CD8-positive, alpha-beta memory T cell (primary cell): Measurements from ENCODE around the gene AK4. TPM values are rescaled to one million over a fixed set of nuclear protein-coding genes. Genes with fewer than 3 reads are reported as not detected.

Experiments
- CTCF ChIA-PET: fragments of 350-600 bp; sonication (Branson Sonifier 250); formaldehyde crosslinking; loops from one replicate; lab custom pipeline; 2021; ENCODE audit warnings: antibody characterized with exemption; lab: Charles Lee
- POLR2A ChIA-PET: fragments of 350-600 bp; sonication (Branson Sonifier 250); formaldehyde crosslinking; loops from one replicate; lab custom pipeline; 2021; ENCODE audit warnings: antibody characterized with exemption; lab: Charles Lee
- DNase-seq, 5 donors: peaks; one replicate each; pipeline versions ENCODE4 v3.0.0 to v3.0.0-alpha.2; 2020 to 2022; ENCODE audit warnings: mixed read lengths in 1 of 5
- H3K27ac ChIP-seq: one replicate; pipeline ENCODE4 v1.7.0; 2013; ENCODE audit warnings: low read depth, mild to moderate bottlenecking, low read length, moderate library complexity
- H3K27me3 ChIP-seq: 2 replicates; pipeline ENCODE4 v1.7.0; 2013; ENCODE audit warnings: low read length, mild to moderate bottlenecking; ENCODE audit not compliant: insufficient read depth, poor library complexity, severe bottlenecking
- H3K36me3 ChIP-seq: 2 replicates; pipeline ENCODE4 v1.7.0; 2013; ENCODE audit warnings: mild to moderate bottlenecking, low read length, moderate library complexity; ENCODE audit not compliant: insufficient read depth
- H3K4me1 ChIP-seq: 2 replicates; pipeline ENCODE4 v1.7.0; 2013; ENCODE audit warnings: mild to moderate bottlenecking, low read length, moderate library complexity; ENCODE audit not compliant: insufficient read depth
- H3K4me3 ChIP-seq: 2 replicates; pipeline ENCODE4 v1.7.0; 2013; ENCODE audit warnings: mild to moderate bottlenecking, low read length
- H3K9me3 ChIP-seq: 2 replicates; pipeline ENCODE4 v1.7.0; 2013; ENCODE audit warnings: mild to moderate bottlenecking, low read length
- H3K27ac Mint-ChIP-seq, 8 donors: one replicate each; pipeline ENCODE4 v1.8.0; 2020 to 2021; ENCODE audit warnings: mixed read lengths in 8 of 8, mild to moderate bottlenecking in 6 of 8, inconsistent platforms in 3 of 8, moderate library complexity in 3 of 8
- H3K27me3 Mint-ChIP-seq, 2 donors: one replicate each; pipeline ENCODE4 v1.8.0; 2020 to 2021; ENCODE audit warnings: mixed read lengths in 2 of 2, mild to moderate bottlenecking in 1 of 2, moderate library complexity in 1 of 2
- H3K36me3 Mint-ChIP-seq, 3 donors: one replicate each; pipeline ENCODE4 v1.8.0; 2020 to 2021; ENCODE audit warnings: mixed read lengths in 3 of 3, inconsistent platforms in 1 of 3, mild to moderate bottlenecking in 1 of 3
- H3K4me1 Mint-ChIP-seq, 3 donors: one replicate each; pipeline ENCODE4 v1.8.0; 2020 to 2021; ENCODE audit warnings: mixed read lengths in 3 of 3, inconsistent platforms in 1 of 3, mild to moderate bottlenecking in 1 of 3
- H3K4me3 Mint-ChIP-seq, 7 donors: one replicate each; pipeline ENCODE4 v1.8.0; 2020 to 2021; ENCODE audit warnings: mixed read lengths in 7 of 7, mild to moderate bottlenecking in 6 of 7, moderate library complexity in 4 of 7, inconsistent platforms in 2 of 7
- H3K9me3 Mint-ChIP-seq, 5 donors: one replicate each; pipeline ENCODE4 v1.8.0; 2020 to 2022; ENCODE audit warnings: mixed read lengths in 5 of 5, mild to moderate bottlenecking in 3 of 5, moderate library complexity in 2 of 5, inconsistent platforms in 1 of 5
- polyA plus RNA-seq: library from polyadenylated mRNA; unstranded; fragments of 300-500 nt; fragmentation: Illumina TruSeq; gene quantifications from one replicate; pipeline ENCODE4 v1.2.3, GENCODE V29; 2021
- total RNA-seq, 2 experiments: library from RNA; stranded (reverse); gene quantifications; one replicate each; pipeline ENCODE4 v1.2.3, GENCODE V29; 2021

The AK4 gene
- total and polyA plus RNA-seq, 3 experiments from 2014 or later: 0.08 to 32.2 (median 29.9) TPM

DNA sequence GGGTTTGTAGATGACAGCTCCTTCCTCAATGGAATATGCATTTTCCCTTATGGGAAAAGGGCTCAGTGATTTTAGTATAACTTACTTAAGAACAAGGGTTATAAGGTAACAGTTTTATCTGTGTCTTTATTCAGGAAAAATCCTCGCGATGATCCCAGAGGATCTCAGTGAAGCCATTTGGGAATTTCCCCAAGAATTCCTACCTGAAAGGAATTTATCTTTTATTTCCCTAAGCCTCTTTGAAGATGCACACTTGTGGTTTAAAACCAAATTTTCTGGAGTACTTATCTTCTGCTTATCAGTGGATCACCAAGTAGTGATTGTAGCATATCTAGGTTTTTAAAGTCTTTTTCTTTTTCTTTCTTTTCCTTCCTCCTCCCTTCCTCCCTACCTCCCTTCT, 58.8 kb downstream of the AK4 start:
- POLR2A ChIA-PET: no interaction called here
- H3K9me3 Mint-ChIP-seq: no peaks in the 10 kb centered on the region

DNA sequence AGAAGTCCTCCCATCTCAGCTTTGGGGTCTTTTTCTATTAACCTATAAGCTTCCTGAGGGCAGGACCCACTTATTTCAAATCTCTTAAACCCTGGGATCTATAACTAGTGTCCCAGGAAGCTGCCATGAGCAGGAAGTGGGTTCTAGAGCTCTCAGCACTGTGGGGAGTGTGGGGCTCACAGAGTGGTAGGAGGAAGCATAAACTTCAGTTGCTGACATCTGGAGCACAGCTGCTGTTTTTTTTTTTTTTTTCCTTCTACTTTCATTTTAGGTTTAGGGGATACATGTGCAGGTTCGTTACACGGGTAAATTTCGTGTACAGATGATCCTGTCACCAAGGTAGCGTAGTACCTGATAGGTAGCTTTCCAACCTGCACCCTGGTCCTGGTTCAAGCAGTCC, 59.3 kb downstream of the AK4 start:
- ChIA-PET POLR2A (no interaction called here), CTCF (no interaction called here)
- DNase-seq: no peak
- no peaks in the 10 kb centered on the region for H3K9me3 Mint-ChIP-seq
- H3K9me3 ChIP-seq: no peaks in the 10 kb centered on the region
- H3K36me3 Mint-ChIP-seq: no peaks in the 10 kb centered on the region
- H3K27ac ChIP-seq: no peak overlapping the region
- H3K27me3 Mint-ChIP-seq: peaks cover 6 to 9% of the 10 kb centered on the region in 2 donors
- peak overlapping the region in 1 of 8 donors; percentile 18 for H3K27ac Mint-ChIP-seq
- peaks cover 0 to 4% (median 3%) of the 10 kb centered on the region in 3 donors for H3K4me1 Mint-ChIP-seq
- no peaks in the 10 kb centered on the region for H3K36me3 ChIP-seq
- no peak overlapping the region for H3K4me3 ChIP-seq
- H3K4me1 ChIP-seq: no peaks in the 10 kb centered on the region
- no peak overlapping the region for H3K4me3 Mint-ChIP-seq
- no peaks in the 10 kb centered on the region for H3K27me3 ChIP-seq

More for the DNA sequence above, 58.8 kb downstream of the AK4 start:
- H3K9me3 ChIP-seq: no peaks in the 10 kb centered on the region
- CTCF ChIA-PET: no interaction called here
- peaks cover 6 to 7% of the 10 kb centered on the region in 2 donors for H3K27me3 Mint-ChIP-seq
- peaks cover 0 to 4% (median 3%) of the 10 kb centered on the region in 3 donors for H3K4me1 Mint-ChIP-seq
- no peaks in the 10 kb centered on the region for H3K4me1 ChIP-seq
- no peak for DNase-seq
- H3K36me3 Mint-ChIP-seq: no peaks in the 10 kb centered on the region
- H3K36me3 ChIP-seq: no peaks in the 10 kb centered on the region
- no peaks in the 10 kb centered on the region for H3K27me3 ChIP-seq
- H3K27ac ChIP-seq: no peak overlapping the region
- no peak overlapping the region for H3K27ac Mint-ChIP-seq
- H3K4me3 ChIP-seq: no peak overlapping the region
- H3K4me3 Mint-ChIP-seq: no peak overlapping the region

DNA sequence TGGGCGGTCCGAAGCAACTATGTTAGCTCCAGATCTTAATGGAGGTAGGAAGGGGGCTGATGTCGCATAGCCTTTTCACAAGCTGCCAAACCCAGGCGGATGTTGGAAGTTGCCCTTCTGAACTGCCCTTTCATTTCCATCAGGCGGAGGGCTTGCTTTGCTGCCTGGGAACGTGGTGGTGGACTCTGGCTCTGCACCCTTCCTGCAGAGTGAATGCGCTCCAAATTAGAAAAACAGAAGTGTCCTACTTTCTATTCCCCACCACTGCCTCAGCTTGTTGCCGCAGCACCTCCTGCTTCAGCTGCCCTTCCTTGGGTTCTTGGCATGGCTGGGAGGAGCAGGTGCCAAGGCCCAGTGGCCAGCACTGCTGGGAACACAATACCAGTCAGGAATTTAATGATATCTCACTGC, 60.6 kb downstream of the AK4 start:
- Mint-ChIP-seq H3K27ac (no peak overlapping the region), H3K27me3 (peaks cover 6 to 9% of the 10 kb centered on the region in 2 donors), H3K36me3 (no peaks in the 10 kb centered on the region), H3K9me3 (no peaks in the 10 kb centered on the region), H3K4me3 (no peak overlapping the region), H3K4me1 (peaks cover 0 to 4% (median 3%) of the 10 kb centered on the region in 3 donors)
- Histone ChIP-seq H3K27me3 (no peaks in the 10 kb centered on the region), H3K9me3 (no peaks in the 10 kb centered on the region), H3K4me1 (no peaks in the 10 kb centered on the region), H3K36me3 (no peaks in the 10 kb centered on the region), H3K27ac (no peak overlapping the region), H3K4me3 (no peak overlapping the region)
- DNase-seq: no peak
- POLR2A ChIA-PET: no interaction called here
- CTCF ChIA-PET: interaction anchor here (1.0 to 1.5 kb wide), 2 partner anchors 8 to 21 kb away, joined by 3 to 4 read pairs; no protein-coding TSS in a partner anchor

DNA sequence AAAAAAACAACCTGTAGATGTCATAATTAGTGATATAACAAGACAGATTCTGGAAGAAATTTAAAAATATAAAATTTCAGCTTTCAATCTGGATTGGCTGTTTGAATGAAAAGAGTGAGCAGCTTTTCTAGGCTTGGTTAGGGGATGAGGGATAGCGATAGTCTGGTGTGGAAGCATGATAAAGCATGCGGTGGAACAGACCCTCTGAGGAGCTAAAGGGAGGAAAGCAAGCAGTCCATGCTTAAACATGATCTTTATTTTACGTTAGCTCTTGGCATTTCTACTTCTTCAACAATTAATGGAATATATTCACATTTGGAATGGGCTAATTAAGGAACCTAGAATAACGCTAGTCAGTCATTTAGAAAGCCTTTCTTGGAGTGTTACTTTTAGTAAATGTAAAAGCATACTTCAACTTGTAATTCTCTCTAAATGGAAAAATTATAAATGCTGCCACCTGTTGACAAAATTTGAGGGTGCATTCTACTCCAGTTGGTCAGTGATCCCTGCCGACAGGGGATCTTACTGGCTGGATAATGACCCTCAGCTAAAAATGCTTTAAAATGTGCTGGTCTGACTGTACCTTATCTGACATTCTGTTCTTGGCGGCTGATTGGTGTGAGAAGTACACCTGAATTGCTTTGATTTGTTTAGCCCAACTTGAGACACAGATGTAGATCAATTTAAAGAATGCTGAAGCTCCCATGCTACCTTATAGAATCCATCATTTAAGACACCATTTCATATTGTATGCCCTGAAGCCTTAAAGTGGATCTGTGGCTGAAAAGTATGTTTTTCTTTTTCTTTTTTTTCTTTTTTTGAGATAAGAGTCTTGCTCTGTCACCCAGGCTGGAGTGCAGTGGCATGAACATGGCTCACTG, 61.2 kb downstream of the AK4 start:
- no peaks in the 10 kb centered on the region for H3K36me3 ChIP-seq
- no peak overlapping the region for H3K4me3 Mint-ChIP-seq
- ChIA-PET CTCF (interaction anchor here (1.0 to 1.5 kb wide), 2 partner anchors 9 to 20 kb away, joined by 3 to 4 read pairs; no protein-coding TSS in a partner anchor), POLR2A (no interaction called here)
- H3K27ac ChIP-seq: no peak overlapping the region
- no peak overlapping the region for H3K27ac Mint-ChIP-seq
- no peaks in the 10 kb centered on the region for H3K27me3 ChIP-seq
- no peaks in the 10 kb centered on the region for H3K4me1 ChIP-seq
- DNase-seq: no peak
- no peaks in the 10 kb centered on the region for H3K36me3 Mint-ChIP-seq
- no peak overlapping the region for H3K4me3 ChIP-seq
- H3K9me3 ChIP-seq: no peaks in the 10 kb centered on the region
- H3K9me3 Mint-ChIP-seq: no peaks in the 10 kb centered on the region
- H3K27me3 Mint-ChIP-seq: peaks cover 6 to 9% of the 10 kb centered on the region in 2 donors
- H3K4me1 Mint-ChIP-seq: peaks cover 0 to 4% (median 3%) of the 10 kb centered on the region in 3 donors

DNA sequence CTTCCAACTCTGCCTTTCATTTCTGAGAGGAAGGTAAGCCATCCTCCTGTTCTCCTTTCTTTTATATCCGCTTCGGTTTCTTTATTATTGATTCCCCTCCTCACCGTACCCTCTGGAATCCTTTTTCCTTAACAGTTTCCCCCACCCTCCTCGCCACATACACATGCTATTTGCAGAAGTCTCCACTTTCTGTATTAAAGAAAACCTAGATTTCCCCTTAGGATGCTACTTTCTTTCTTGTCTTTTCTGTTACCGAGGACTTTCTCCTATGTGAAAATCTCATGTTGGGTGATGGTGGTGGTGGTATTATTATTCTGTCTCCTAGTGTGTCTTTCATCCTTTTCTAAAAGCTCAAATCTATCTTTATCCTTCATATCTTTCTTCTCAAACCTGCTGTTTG, 62.3 kb downstream of the AK4 start:
- no peaks in the 10 kb centered on the region for H3K9me3 Mint-ChIP-seq
- no peak overlapping the region for H3K27ac Mint-ChIP-seq

DNA sequence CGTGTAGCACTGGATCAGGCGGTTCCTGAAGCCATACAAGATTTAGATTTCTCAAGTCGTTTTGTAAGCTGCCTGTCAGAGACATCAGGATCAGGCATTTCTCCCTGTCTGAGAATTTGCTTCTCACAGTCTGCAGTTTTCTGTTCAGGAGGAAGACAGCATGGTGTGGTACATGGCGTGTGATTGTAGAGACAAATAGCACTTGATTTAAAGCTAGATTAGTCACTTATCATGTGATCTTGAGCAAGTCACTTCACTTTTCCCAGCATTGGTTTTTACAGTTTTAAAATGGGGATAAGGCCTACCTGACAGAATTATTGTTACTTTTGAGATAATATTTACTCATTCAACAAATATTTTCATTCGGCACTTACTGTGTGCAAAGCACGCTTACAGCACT, 63.3 kb downstream of the AK4 start:
- Mint-ChIP-seq H3K27me3 (peaks cover 3 to 9% of the 10 kb centered on the region in 2 donors), H3K9me3 (no peaks in the 10 kb centered on the region), H3K36me3 (no peaks in the 10 kb centered on the region), H3K27ac (no peak overlapping the region), H3K4me3 (no peak overlapping the region), H3K4me1 (peaks cover 0 to 10% (median 7%) of the 10 kb centered on the region in 3 donors)
- H3K36me3 ChIP-seq: no peaks in the 10 kb centered on the region
- ChIA-PET POLR2A (no interaction called here), CTCF (no interaction called here)
- no peak overlapping the region for H3K27ac ChIP-seq
- no peak overlapping the region for H3K4me3 ChIP-seq
- H3K27me3 ChIP-seq: no peaks in the 10 kb centered on the region
- DNase-seq: no peak
- no peaks in the 10 kb centered on the region for H3K4me1 ChIP-seq
- H3K9me3 ChIP-seq: no peaks in the 10 kb centered on the region

More for the DNA sequence above, 62.3 kb downstream of the AK4 start:
- no peaks in the 10 kb centered on the region for H3K36me3 Mint-ChIP-seq
- ChIA-PET CTCF (no interaction called here), POLR2A (no interaction called here)
- no peaks in the 10 kb centered on the region for H3K9me3 ChIP-seq
- H3K4me3 ChIP-seq: no peak overlapping the region
- no peaks in the 10 kb centered on the region for H3K36me3 ChIP-seq
- H3K4me3 Mint-ChIP-seq: no peak overlapping the region
- H3K27ac ChIP-seq: no peak overlapping the region
- no peak for DNase-seq
- peaks cover 0 to 4% (median 3%) of the 10 kb centered on the region in 3 donors for H3K4me1 Mint-ChIP-seq
- peaks cover 9% of the 10 kb centered on the region in 2 donors for H3K27me3 Mint-ChIP-seq
- H3K4me1 ChIP-seq: no peaks in the 10 kb centered on the region
- no peaks in the 10 kb centered on the region for H3K27me3 ChIP-seq

DNA sequence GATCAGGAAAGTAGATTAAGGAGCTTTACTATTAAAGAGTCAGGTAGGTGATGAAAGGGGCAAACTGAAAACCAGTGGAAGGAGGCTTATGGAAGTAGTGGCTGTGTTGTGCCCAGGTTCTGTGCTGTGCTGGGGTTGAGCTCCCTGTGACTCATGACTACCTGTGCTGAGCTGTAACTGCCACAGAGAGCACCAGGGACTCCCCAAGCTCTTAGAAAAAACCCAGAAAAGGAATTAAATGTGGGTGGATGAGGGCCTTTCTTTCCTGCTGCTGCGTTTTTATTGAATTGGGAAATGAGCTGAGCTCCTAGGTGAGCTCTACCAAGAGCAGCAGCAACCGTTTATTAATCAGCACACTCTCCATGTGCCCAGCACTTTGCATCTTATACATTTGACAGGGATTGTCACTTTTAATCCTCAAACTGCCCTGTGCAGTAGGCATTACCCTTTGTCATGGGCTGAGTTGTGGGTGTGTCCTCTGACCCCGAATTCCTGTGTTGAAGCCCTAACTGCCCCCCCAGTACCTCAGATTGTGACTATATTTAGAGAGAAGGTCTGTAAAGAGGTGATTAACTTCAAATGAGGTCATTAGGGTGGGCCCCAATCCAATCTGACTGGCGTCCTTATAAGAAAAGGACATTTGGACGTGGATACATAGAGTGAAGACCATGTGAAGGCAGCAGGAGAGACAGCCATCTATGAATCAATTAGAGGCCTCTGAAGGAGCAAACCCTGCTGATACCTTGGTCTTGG, 65.4 kb downstream of the AK4 start:
- no peak overlapping the region for H3K27ac Mint-ChIP-seq
- H3K27ac ChIP-seq: no peak overlapping the region
- POLR2A ChIA-PET: no interaction called here

More for the DNA sequence above, 65.4 kb downstream of the AK4 start:
- Mint-ChIP-seq H3K36me3 (no peaks in the 10 kb centered on the region), H3K9me3 (no peaks in the 10 kb centered on the region), H3K4me3 (no peak overlapping the region), H3K27me3 (peaks cover 3 to 9% of the 10 kb centered on the region in 2 donors), H3K4me1 (peaks cover 0 to 6% (median 4%) of the 10 kb centered on the region in 3 donors)
- Histone ChIP-seq H3K4me3 (no peak overlapping the region), H3K9me3 (no peaks in the 10 kb centered on the region), H3K36me3 (no peaks in the 10 kb centered on the region), H3K27me3 (no peaks in the 10 kb centered on the region), H3K4me1 (no peaks in the 10 kb centered on the region)
- CTCF ChIA-PET: interaction anchor here (1.6 kb wide), 1 partner anchor 23 kb away, joined by 3 read pairs; no protein-coding TSS in a partner anchor
- no peak for DNase-seq
